K562 (cell line): ENCODE measurements around the gene EDDM13. TPM values are rescaled to one million over a fixed set of nuclear protein-coding genes. Genes with fewer than 3 reads are reported as not detected.

Experiments
- ATAC-seq: fragments of 200-7000 bp; cut with Tn5 transposase; 3 replicates; pipeline ENCODE4 v1.9.1; 2020; ENCODE audit warnings: moderate library complexity
- BruUV-seq: library from RNA; stranded (reverse); fragments of 400-500 nt; replicated peaks from 2 replicates; lab custom pipeline; 2021; lab: Mats Ljungman, UMichigan
- CTCF ChIA-PET: fragments of 300-600 bp; formaldehyde crosslinking; extraction: SDS; loops from one replicate; lab custom pipeline; 2021; ENCODE audit warnings: low intra/inter-chr PET ratio; lab: Yijun Ruan, JAX
- POLR2A ChIA-PET: fragments of 300-600, 350-650 bp; sonication (Branson Sonifier 250); formaldehyde crosslinking; extraction: SDS; loops from one replicate; lab custom pipeline; 2021; ENCODE audit warnings: antibody characterized with exemption, inconsistent platforms; lab: Yijun Ruan, JAX
- DNase-seq, 4 experiments: peaks; one replicate each; pipeline versions ENCODE4 v3.0.0 to v3.0.0-alpha.2; 2011 to 2018; ENCODE audit warnings: low spot score in 3 of 4, mixed read lengths in 3 of 4; ENCODE audit errors: extremely low read depth in 1 of 4
- FAIRE-seq: peaks from 2 replicates; lab custom pipeline; 2011; peaks lifted over from hg19 to GRCh38; lab: Jason Lieb, UNC
- H2AFZ ChIP-seq: 2 replicates; pipeline ENCODE4 v1.6.0; 2011; ENCODE audit warnings: low read depth, low read length, control low read depth, inconsistent platforms
- H3K27ac ChIP-seq: fragments of 200-600 bp; 3 replicates; pipeline ENCODE4 v1.8.0; 2011; ENCODE audit warnings: low read depth, mild to moderate bottlenecking, control low read depth, inconsistent platforms, low read length, moderate library complexity, mixed read lengths; ENCODE audit errors: extremely low read depth
- H3K27me3 ChIP-seq, 2 experiments: fragments of 300-600 bp in 1 of 2; 2 replicates in 1 of 2; 3 replicates in 1 of 2; pipeline versions ENCODE4 v1.6.0 to v1.8.0; 2011; ENCODE audit warnings: inconsistent platforms in 2 of 2, low read length in 2 of 2, mild to moderate bottlenecking in 1 of 2, mixed read lengths in 1 of 2, moderate library complexity in 1 of 2; ENCODE audit not compliant: control insufficient read depth in 2 of 2, insufficient read depth in 2 of 2
- H3K36me3 ChIP-seq: fragments of 300-600 bp; 3 replicates; pipeline ENCODE4 v1.8.0; 2011; ENCODE audit warnings: mild to moderate bottlenecking, low read length, inconsistent platforms; ENCODE audit not compliant: control insufficient read depth, insufficient read depth
- H3K4me1 ChIP-seq, 2 experiments: fragments of 200-600 bp in 1 of 2; replicated peaks in 1 of 2; 2 replicates in 1 of 2; 3 replicates in 1 of 2; pipeline versions ENCODE4 v1.5.1 to v1.8.0; 2011; ENCODE audit warnings: inconsistent platforms in 2 of 2, low read length in 2 of 2, mild to moderate bottlenecking in 1 of 2, mixed read lengths in 1 of 2, moderate library complexity in 1 of 2; ENCODE audit not compliant: control insufficient read depth in 2 of 2, insufficient read depth in 2 of 2
- H3K4me2 ChIP-seq: 2 replicates; pipeline ENCODE4 v1.6.1; 2011; ENCODE audit warnings: low read length, control low read depth, inconsistent platforms, mixed read lengths; ENCODE audit not compliant: insufficient read depth
- H3K4me3 ChIP-seq: fragments of 200-600 bp; sonication (generic), shearing (Covaris generic); 2 replicates; pipeline ENCODE4 v1.5.1; 2016; ENCODE audit warnings: control low read depth, inconsistent platforms
- H3K79me2 ChIP-seq: fragments of 200-600 bp; 3 replicates; pipeline ENCODE4 v1.8.0; 2011; ENCODE audit warnings: low read length, inconsistent platforms; ENCODE audit not compliant: control insufficient read depth, insufficient read depth
- H3K9ac ChIP-seq, 2 experiments: 2 replicates each; pipeline versions ENCODE4 v1.6.0 to v1.6.1; 2011; ENCODE audit warnings: low read depth in 2 of 2, low read length in 2 of 2, control low read depth in 1 of 2, inconsistent platforms in 1 of 2, mild to moderate bottlenecking in 1 of 2, mixed read lengths in 1 of 2; ENCODE audit not compliant: insufficient read depth in 1 of 2
- H3K9me1 ChIP-seq: one replicate; pipeline ENCODE4 v1.6.0; 2011; ENCODE audit warnings: inconsistent platforms, mild to moderate bottlenecking, low read length, moderate library complexity; ENCODE audit not compliant: control insufficient read depth, insufficient read depth
- H3K9me3 ChIP-seq: replicated peaks from 2 replicates; pipeline ENCODE4 v1.5.1; 2011; ENCODE audit warnings: low read depth, low read length, inconsistent platforms; ENCODE audit not compliant: control insufficient read depth, insufficient read depth
- H4K20me1 ChIP-seq: replicated peaks from 2 replicates; pipeline ENCODE4 v1.6.1; 2011; ENCODE audit warnings: low read length, inconsistent platforms, mixed read lengths; ENCODE audit not compliant: control insufficient read depth, insufficient read depth
- BCOR ChIP-seq: fragments of 450-650 bp; IDR thresholded peaks from 2 replicates; pipeline ENCODE4 v1.6.1; 2016
- CBFA2T3 ChIP-seq: fragments of 450-650 bp; IDR thresholded peaks from 2 replicates; pipeline ENCODE4 v1.6.1; 2017
- FOXK1 ChIP-seq: sonication (generic); formaldehyde crosslinking; IDR thresholded peaks from 2 replicates; pipeline ENCODE4 v1.8.0; 2022; ENCODE audit warnings: missing genetic modification reagents, mild to moderate bottlenecking, borderline replicate concordance
- MIER1 ChIP-seq: fragments of 450-650 bp; IDR thresholded peaks from 2 replicates; pipeline ENCODE4 v1.6.1; 2016; ENCODE audit warnings: antibody characterized with exemption, mild to moderate bottlenecking, low read depth
- NCOR1 ChIP-seq: fragments of 450-650 bp; IDR thresholded peaks from 2 replicates; pipeline ENCODE4 v1.6.1; 2016; ENCODE audit warnings: mild to moderate bottlenecking, moderate library complexity
- NR2C1 ChIP-seq, 2 experiments: fragments of 450-650 bp; IDR thresholded peaks; 2 replicates each; pipeline ENCODE4 v1.6.1; 2017; ENCODE audit warnings: mild to moderate bottlenecking in 2 of 2, antibody characterized with exemption in 1 of 2, inconsistent platforms in 1 of 2, missing compliant biosample characterization in 1 of 2, missing genetic modification characterization in 1 of 2
- NR4A1 ChIP-seq, 2 experiments: fragments of 250-450 bp in 1 of 2; fragments of 450-650 bp in 1 of 2; sonication (Bioruptor Pico) in 1 of 2; IDR thresholded peaks; 2 replicates each; pipeline versions ENCODE4 v1.4.0 to v1.6.1; 2016 to 2020; ENCODE audit warnings: mild to moderate bottlenecking in 2 of 2, missing compliant biosample characterization in 1 of 2, missing genetic modification characterization in 1 of 2, moderate library complexity in 1 of 2
- TRIM28 ChIP-seq: fragments of 450-650 bp; IDR thresholded peaks from 2 replicates; pipeline ENCODE4 v1.6.1; 2017
- ZBTB9 ChIP-seq: fragments of 450-650 bp; formaldehyde crosslinking; IDR thresholded peaks from 2 replicates; pipeline ENCODE4 v1.4.0; 2020; ENCODE audit warnings: mild to moderate bottlenecking, moderate library complexity
- ZNF197 ChIP-seq: fragments of 200-800 bp; sonication (Bioruptor generic); IDR thresholded peaks from 2 replicates; pipeline ENCODE4 v1.6.1; 2016; ENCODE audit warnings: low read depth, missing genetic modification characterization, missing compliant biosample characterization
- ZNF766 ChIP-seq: fragments of 200-800 bp; sonication (Bioruptor generic); conservative IDR thresholded peaks from 2 replicates; pipeline ENCODE4 v1.6.1; 2016; ENCODE audit warnings: missing genetic modification characterization, missing compliant biosample characterization
- WGBS: fragments of 100-300 bp; shearing (Covaris generic); methylation state at CpG from one replicate; pipeline ENCODE4 v1.1.6; 2016; ENCODE audit warnings: low coverage, mixed read lengths; ENCODE audit not compliant: insufficient coverage; ENCODE audit errors: missing lambda C conversion rate; 5-methylcytosine and 5-hydroxymethylcytosine counted together
- in situ Hi-C: fragments of 300-500 bp; cut with MboI; formaldehyde crosslinking; loops from 4 replicates; pipeline ENCODE4 v1.15.0; 2018; ENCODE audit warnings: inconsistent platforms, mixed read lengths
- intact Hi-C: fragments of 100-400 bp; cut with micrococcal nuclease; formaldehyde crosslinking; loops from 2 replicates; pipeline ENCODE4 v1.14.2; 2022
- polyA plus RNA-seq, 8 experiments: library from polyadenylated mRNA; depleted of rRNA in 4 of 8; stranded (reverse) in 5 of 8; unstranded in 3 of 8; fragments of >200 nt; fragmentation: Nextera tagmentation in 2 of 8; fragmentation: Illumina TruSeq in 1 of 8; extraction: Ambion mirVana in 2 of 8; extraction: Trizol in 1 of 8; gene quantifications; 2 replicates each; pipeline versions ENCODE4 v1.2.1 to v1.2.3, GENCODE V29; 2011 to 2014; ENCODE audit warnings: inconsistent platforms in 1 of 8, missing spikeins in 1 of 8
- total RNA-seq, 7 experiments: library from RNA; depleted of rRNA in 6 of 7; stranded (reverse); fragments of >200 nt in 6 of 7; fragmentation: Illumina TruSeq in 2 of 7; extraction: Trizol in 2 of 7; gene quantifications; 2 replicates each; pipeline versions ENCODE4 v1.2.1 to v1.2.3, GENCODE V29; 2011 to 2021; ENCODE audit warnings: low replicate concordance in 1 of 7
- TF ChIP-seq, protein P1 (sequence below): fragments of 250-450 bp; sonication (Bioruptor Pico); IDR thresholded peaks from 2 replicates; pipeline ENCODE4 v1.8.0; 2021; ENCODE audit warnings: moderate library complexity, mild to moderate bottlenecking, inconsistent platforms
- TF ChIP-seq, protein P2 (sequence below): fragments of 250-450 bp; sonication (Bioruptor Pico); IDR thresholded peaks from 2 replicates; pipeline ENCODE4 v1.8.0; 2021; ENCODE audit warnings: moderate library complexity, mild to moderate bottlenecking, inconsistent platforms
- TF ChIP-seq, protein P3 (sequence below): fragments of 450-650 bp; formaldehyde crosslinking; conservative IDR thresholded peaks from 2 replicates; pipeline ENCODE4 v1.4.0; 2022; ENCODE audit warnings: mild to moderate bottlenecking, missing genetic modification characterization
- TF ChIP-seq, protein P4 (sequence below): fragments of 250-450 bp; sonication (Bioruptor Pico); IDR thresholded peaks from 2 replicates; pipeline ENCODE4 v1.8.0; 2022; ENCODE audit warnings: inconsistent platforms, mild to moderate bottlenecking, moderate library complexity, borderline replicate concordance

The EDDM13 gene
- total and polyA plus RNA-seq, 9 of the 15 experiments (the other 6 are each of a cell fraction or from before 2014, with no cell fraction given) = 2.0 to 7.7 (median 4.1) TPM

DNA sequence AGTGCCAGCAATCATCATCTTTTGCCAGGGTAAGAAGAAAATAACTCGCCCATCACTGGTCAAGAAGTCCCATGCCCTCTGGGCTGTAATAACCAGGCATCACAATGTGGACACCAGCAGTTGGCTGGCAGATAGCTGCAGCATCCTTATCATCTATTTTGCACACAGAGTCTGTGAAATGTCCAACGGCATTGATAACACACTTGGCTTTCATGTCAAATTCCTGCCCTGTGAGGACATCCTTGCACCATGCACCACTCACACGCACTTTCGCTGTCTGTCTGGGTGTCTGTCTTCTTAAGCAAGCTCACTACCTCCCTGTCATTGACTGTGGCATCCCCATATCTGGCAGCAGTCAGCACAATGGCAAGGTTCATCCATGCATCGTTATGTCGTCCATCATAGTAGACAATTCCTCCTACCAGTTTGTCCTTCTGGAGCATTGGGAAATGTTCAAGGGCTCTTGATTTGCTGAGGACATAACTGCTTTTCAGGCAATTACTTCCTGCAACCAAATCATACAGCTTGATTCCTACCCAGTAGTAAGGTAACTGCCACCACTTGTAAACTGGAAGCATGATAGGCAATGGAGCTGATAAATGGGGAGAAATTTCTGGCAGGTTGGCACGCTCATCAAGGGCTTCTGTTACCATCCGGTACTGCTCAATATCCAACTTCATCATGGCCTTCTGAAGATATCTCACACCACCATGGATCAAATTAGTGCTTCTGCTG is 48.9 kb downstream of the EDDM13 start:
- peak overlapping the region in 1 of 2 experiments; percentile 75; a peak in 2 of 4 replicates for H3K9ac ChIP-seq
- CTCF ChIA-PET = no interaction called here
- peaks cover 10% of the 10 kb centered on the region for H3K9me3 ChIP-seq
- H3K27me3 ChIP-seq = no peaks in the 10 kb centered on the region
- ATAC-seq (peak; percentile 64), FAIRE-seq (peak; percentile 74), DNase-seq (peak in 2 of 4 experiments; percentile 35 to 59)
- peak overlapping the region; percentile 87 for H3K4me2 ChIP-seq
- POLR2A ChIA-PET = interaction anchor here (0.5 to 1.6 kb wide), 3 partner anchors 11 to 1689 kb away, joined by 3 to 7 read pairs (median 4); no protein-coding TSS in a partner anchor
- intact Hi-C loops = no loop called here
- no peaks in the 10 kb centered on the region for H3K79me2 ChIP-seq
- H4K20me1 ChIP-seq = no peaks in the 10 kb centered on the region
- 23% methylated on average over 8 of the region's 8 CpGs for WGBS
- H3K36me3 ChIP-seq = no peaks in the 10 kb centered on the region
- peaks cover 14 to 29% of the 10 kb centered on the region in 2 experiments for H3K4me1 ChIP-seq
- H2AFZ ChIP-seq = peak overlapping the region; percentile 87
- H3K4me3 ChIP-seq = no peak overlapping the region; the same call in 1 of the 2 replicates
- no TSS peak for BruUV-seq
- peak overlapping the region; percentile 90 for H3K27ac ChIP-seq
- in situ Hi-C loops = loop anchor here (25.0 kb wide), 1 partner anchor 684 kb away; the partner anchor contains the start of genes CCDC106, ZNF580 and ZNF581
- no peaks in the 10 kb centered on the region for H3K9me1 ChIP-seq
- TF ChIP-seq BCOR = no peak
- TF ChIP-seq, protein P1, sequence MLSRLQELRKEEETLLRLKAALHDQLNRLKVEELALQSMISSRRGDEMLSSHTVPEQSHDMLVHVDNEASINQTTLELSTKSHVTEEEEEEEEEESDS = no peak
- TF ChIP-seq ZBTB9 = no peak
- peak; percentile 52 for TF ChIP-seq ZNF766
- no peak for TF ChIP-seq MIER1
- TF ChIP-seq NR4A1 (CRISPR knock-in tag; IDR thresholded peaks at IDR 0.05) = no peak
- TF ChIP-seq NR4A1 (tag; IDR thresholded peaks at IDR 0.05) = peak; percentile 11; the same call in 1 of the 2 replicates
- TF ChIP-seq CBFA2T3 = peak; percentile 91
- TF ChIP-seq, protein P2, sequence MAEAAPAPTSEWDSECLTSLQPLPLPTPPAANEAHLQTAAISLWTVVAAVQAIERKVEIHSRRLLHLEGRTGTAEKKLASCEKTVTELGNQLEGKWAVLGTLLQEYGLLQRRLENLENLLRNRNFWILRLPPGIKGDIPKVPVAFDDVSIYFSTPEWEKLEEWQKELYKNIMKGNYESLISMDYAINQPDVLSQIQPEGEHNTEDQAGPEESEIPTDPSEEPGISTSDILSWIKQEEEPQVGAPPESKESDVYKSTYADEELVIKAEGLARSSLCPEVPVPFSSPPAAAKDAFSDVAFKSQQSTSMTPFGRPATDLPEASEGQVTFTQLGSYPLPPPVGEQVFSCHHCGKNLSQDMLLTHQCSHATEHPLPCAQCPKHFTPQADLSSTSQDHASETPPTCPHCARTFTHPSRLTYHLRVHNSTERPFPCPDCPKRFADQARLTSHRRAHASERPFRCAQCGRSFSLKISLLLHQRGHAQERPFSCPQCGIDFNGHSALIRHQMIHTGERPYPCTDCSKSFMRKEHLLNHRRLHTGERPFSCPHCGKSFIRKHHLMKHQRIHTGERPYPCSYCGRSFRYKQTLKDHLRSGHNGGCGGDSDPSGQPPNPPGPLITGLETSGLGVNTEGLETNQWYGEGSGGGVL = no peak
- TF ChIP-seq NCOR1 = peak; percentile 83
- TF ChIP-seq ZNF197 = peak; percentile 69; the same call in 1 of the 2 replicates
- TF ChIP-seq, protein P3, sequence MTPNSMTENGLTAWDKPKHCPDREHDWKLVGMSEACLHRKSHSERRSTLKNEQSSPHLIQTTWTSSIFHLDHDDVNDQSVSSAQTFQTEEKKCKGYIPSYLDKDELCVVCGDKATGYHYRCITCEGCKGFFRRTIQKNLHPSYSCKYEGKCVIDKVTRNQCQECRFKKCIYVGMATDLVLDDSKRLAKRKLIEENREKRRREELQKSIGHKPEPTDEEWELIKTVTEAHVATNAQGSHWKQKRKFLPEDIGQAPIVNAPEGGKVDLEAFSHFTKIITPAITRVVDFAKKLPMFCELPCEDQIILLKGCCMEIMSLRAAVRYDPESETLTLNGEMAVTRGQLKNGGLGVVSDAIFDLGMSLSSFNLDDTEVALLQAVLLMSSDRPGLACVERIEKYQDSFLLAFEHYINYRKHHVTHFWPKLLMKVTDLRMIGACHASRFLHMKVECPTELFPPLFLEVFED (CRISPR knock-in tag) = no peak
- no peak for TF ChIP-seq FOXK1 (CRISPR knock-in tag)
- no peak for TF ChIP-seq TRIM28
- no peak for TF ChIP-seq NR2C1 (IDR thresholded peaks at IDR 0.05)
- no peak for TF ChIP-seq NR2C1 (tag; IDR thresholded peaks at IDR 0.05)
- TF ChIP-seq, protein P4, sequence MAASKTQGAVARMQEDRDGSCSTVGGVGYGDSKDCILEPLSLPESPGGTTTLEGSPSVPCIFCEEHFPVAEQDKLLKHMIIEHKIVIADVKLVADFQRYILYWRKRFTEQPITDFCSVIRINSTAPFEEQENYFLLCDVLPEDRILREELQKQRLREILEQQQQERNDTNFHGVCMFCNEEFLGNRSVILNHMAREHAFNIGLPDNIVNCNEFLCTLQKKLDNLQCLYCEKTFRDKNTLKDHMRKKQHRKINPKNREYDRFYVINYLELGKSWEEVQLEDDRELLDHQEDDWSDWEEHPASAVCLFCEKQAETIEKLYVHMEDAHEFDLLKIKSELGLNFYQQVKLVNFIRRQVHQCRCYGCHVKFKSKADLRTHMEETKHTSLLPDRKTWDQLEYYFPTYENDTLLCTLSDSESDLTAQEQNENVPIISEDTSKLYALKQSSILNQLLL (CRISPR knock-in tag) = no peak
